HG03108 (cell line): ENCODE measurements around the gene TRMT10A.
"Not testable (repeated sequence)": the region's sequence is repeated elsewhere in the genome, so short reads cannot be mapped to it uniquely, and the experiment has no call there.

Experiments used
- ATAC-seq: cut with Tn5 transposase; IDR thresholded peaks from one replicate; pipeline ENCODE4 v1.9.1; 2021; ENCODE audit warnings: moderate library complexity; ENCODE audit not compliant: unreplicated experiment

TRMT10A gene

GRCh38 chr4:99564921-99565320 lies 1.1 kb upstream of the TRMT10A start:
- ATAC-seq = no peak

DNA sequence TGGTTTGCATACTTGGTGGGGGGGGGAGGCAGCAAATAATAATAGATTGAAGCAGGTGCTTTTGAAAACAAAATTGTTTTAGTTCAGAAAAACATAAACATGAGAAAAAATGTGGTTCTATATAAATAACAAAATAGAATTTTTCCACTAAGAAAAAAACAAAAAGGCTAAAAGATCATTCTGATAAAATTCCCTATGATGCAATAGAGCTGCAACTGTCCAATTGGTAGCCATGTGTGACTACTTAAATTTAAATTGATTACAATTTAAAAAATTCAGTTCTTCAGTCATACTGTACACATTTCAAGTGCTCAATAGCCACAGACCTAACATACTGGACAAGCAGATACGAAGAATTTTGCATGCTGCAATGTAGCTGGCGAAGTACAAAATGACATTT lies 11.0 kb downstream of the TRMT10A start:
- no peak for ATAC-seq

DNA sequence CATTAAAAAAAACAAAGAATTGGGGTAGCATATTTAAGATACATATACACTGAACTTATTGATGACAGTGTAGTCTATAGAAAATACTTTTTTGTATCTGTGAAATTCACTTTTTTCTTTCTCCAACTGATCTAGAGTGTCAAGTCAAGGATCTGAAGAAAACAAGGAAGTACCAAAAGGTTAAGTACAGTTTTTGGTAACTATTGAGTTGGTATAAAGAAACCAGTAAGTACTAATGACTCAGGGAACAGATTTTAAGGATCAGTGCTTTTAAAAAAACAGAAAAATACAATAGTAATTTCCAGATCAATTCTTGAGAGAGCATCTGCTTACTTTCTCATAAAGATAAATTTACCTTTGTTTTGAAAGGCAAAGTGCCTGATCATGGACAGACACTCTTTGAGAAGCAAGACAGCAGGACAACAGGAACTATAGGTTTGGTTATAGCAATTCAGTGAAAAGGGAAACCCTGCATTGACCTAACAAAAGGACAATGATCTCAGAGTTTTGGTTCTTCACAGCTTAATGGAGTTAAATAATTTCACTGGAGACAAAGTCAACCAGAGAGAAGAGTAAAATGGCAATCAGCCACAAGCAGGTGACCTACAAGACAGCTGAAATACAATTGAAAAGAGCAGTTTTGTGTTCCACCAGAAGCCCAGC lies 23.4 kb downstream of the TRMT10A start:
- ATAC-seq = no peak

DNA sequence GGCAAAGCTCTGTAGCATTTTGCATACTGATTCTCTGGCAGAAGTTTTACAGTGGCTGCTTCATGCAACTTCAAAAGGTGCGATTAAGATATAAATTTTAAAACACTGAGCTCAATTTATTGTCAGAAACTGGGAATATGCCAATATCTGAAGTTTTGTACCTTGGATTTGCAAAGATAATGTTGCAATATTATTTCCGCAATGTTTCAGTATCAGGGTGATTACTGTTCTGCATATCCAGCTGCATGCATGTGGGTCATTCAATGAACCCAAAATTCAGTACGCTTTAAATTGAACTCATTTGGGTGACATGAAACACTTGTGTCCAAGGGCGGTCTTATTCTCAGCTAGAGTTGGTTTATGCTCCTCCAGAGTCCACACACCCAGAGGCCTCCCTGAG lies 26.2 kb downstream of the TRMT10A start:
- no peak for ATAC-seq

DNA sequence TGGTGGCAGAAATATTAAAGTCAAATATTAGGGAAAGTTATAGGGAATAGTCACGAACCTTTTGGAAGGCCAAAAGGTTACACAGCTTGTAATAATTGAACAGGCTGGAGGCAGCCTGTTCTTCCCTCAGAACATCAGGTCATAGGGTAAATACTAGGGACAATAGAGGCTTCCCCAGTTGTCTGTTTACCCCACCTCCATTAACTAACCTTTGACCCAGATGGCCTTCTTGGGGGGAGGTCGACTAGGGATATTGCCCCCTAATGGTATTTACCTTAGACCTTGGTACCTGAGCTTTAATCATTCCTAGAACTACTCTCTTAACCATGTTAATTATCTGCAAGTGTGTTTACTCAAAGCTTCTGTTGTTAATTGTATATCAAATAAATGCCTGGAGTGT lies 27.0 kb downstream of the TRMT10A start:
- ATAC-seq = no peak

- no peak for ATAC-seq
These were observed 27.6 kb downstream of the TRMT10A start for GRCh38 chr4:99536271-99536670.

DNA sequence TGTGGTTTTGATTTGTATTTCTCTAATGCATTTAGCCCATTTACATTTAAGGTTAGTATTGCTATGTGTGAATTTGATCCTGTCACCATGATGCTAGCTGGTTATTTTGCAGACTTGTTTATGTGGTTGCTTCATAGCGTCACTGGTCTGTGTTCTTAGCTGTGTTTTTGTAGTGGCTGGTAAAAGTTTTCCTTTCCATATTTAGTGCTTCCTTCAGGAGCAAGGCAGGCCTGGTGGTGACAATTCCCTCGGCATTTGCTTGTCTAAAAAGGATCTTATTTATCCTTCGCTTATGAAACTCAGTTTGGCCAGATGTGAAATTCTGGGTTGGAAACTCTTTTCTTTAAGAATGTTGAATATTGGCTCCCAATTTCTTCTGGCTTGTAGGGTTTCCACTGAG lies 29.1 kb downstream of the TRMT10A start:
- not testable (repeated sequence) for ATAC-seq

DNA sequence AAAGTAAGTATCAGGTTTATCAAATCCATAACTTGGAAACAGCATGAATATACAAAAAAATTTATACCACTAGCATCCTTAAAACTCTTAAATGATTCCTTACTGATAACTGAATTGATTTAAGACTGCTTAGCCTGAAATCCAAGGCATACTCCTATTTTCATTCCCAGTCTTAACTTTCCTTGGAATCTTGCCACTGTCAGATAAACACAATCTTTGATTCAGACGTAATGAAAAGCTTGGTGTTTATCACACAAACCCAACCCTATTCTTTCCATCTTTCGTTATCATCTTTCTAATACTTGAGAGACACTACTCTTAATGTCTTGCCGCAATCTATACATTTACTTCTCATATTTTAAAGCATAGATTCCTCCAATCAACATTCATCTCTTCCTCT lies 33.9 kb downstream of the TRMT10A start:
- no peak for ATAC-seq

GRCh38 chr4:99529228-99529627 lies 34.6 kb downstream of the TRMT10A start:
- no peak for ATAC-seq

- no peak for ATAC-seq
These were observed 45.1 kb downstream of the TRMT10A start for GRCh38 chr4:99518601-99519295.

DNA sequence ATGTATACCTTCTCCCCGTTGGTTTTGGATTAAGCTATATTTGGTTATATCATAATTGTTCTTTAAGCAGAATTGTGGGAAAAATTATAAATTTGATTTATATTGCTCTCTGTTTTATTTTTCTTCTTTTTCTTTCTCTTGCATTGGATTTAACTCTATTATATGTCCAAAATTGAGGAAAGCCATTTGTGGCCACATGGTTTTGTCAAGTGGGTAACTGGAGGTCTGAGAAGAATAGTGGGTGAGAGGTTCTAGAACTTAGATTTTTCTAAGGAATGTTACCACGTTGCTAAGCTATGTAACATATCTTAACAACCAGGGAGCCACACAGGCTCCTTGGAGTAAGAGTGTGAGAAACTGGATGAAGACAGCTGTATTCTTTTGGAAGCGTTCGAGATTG lies 53.1 kb downstream of the TRMT10A start, which contains the start of gene C4orf17:
Gene C4orf17 (plus strand): TSS at position 301 of the 400 bp plus-strand sequence. CDS start 2,061 bp downstream, outside the sequence.
- no peak for ATAC-seq

DNA sequence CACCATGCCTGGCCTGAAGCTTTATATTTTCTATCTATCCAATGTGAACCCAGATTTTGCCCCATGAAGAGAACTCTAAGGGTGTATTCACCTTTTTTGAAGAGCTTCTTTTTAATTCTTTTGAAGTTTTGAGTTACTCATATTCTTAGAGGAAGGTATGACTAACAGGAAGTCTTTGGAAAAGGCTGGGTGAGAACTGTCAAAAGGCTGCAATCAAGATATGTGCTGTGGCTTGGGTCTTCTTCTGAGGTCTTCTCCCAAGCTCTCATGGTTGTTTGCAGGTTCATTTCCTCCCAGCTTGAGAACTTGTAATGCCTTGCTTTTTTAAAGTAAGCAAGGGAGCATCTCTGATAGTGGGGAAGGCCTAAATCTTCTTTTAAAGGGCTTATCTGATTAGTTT lies 56.1 kb downstream of the TRMT10A start:
- ATAC-seq = no peak

GRCh38 chr4:99507349-99507748 lies 56.5 kb downstream of the TRMT10A start:
- ATAC-seq = no peak

DNA sequence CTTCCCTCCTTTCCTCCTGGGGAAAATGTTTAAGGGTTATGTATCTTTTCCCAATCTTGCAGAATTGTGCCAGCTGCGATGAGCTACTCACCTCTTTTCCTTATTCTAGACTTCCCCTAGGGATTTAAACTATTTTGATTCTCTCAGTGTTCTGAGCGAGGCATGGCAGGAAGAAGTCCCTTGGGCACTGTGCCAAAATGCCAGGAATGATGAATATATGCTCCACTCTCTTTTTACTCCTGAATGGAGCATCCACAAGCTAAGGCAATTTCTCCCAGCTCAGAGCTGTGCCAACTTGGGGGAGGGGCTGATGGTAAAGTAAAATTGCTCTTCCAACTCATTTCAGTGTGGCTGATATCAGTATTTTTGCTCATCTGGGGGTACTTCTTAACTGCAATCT lies 57.1 kb downstream of the TRMT10A start:
- no peak for ATAC-seq

DNA sequence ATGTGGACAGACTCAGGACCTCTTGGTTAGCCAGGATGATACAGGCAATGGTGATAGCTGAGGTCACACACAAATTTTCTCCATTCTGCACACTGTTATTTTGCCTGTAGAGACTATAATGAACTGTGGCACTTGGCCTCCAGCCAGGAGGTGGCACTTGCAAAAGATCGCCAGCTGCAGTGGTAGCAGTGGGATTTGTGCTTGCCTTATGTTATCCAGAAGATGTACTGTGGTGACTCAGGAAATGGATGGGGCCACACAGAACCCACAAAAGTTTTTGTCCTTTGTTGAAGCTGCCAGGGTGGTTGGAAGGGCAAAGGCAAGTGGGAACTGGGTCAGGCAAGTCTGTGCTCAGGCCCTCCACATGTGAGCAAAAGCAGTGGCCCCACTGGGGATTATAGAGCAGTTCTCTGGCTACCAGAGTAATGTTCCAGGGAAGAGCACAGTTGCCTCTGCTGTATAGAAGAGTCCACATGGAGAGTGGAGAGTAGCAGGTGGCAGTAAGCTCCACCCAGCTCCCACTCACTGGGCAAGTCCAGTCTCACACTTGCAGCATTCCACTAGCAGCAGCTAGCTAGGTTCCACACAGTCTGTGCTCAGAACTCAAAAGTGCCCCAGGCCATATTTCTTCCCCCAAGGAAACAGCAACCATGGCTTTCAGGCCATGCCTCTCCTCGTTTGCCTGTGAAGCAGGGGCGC lies 58.9 kb downstream of the TRMT10A start:
- no peak for ATAC-seq
